Mucosa of descending colon (tissue), 3 donors: ENCODE measurements around the gene TTC33. TPM values are rescaled to one million over a fixed set of nuclear protein-coding genes. Genes with fewer than 3 reads are reported as not detected.
A peak's percentile ranks its signal among the peaks of the same experiment; 100 is the strongest.

Experiments used
- ATAC-seq: fragments of 200-7000 bp; cut with Tn5 transposase; one replicate; pipeline ENCODE4 v1.9.1; 2020; ENCODE audit warnings: mild to moderate bottlenecking, moderate library complexity
- DNase-seq, 3 donors: peaks; one replicate each; pipeline ENCODE4 v3.0.0-alpha.2; 2020
- H3K36me3 ChIP-seq: fragments of 200-600 bp; one replicate; pipeline ENCODE4 v1.8.0; 2021; ENCODE audit warnings: low read depth, mild to moderate bottlenecking
- H3K4me1 ChIP-seq: fragments of 200-600 bp; one replicate; pipeline ENCODE4 v1.8.0; 2021; ENCODE audit warnings: low read depth, mild to moderate bottlenecking
- H3K4me3 ChIP-seq: fragments of 200-600 bp; one replicate; pipeline ENCODE4 v1.8.0; 2021; ENCODE audit warnings: mild to moderate bottlenecking
- H3K9me3 ChIP-seq: fragments of 200-600 bp; one replicate; pipeline ENCODE4 v1.8.0; 2021; ENCODE audit warnings: mild to moderate bottlenecking
- CTCF ChIP-seq: fragments of 200-600 bp; IDR thresholded peaks from one replicate; pipeline ENCODE4 v1.8.0; 2022; ENCODE audit warnings: antibody characterized with exemption, mild to moderate bottlenecking
- intact Hi-C, 2 donors: fragments of 100-400 bp; cut with DNase I in 1 of 2; cut with micrococcal nuclease in 1 of 2; formaldehyde crosslinking; loops; one replicate each; pipeline versions ENCODE4 v1.11.0 to v1.11.1; 2022; cut with DNase I, micrococcal nuclease
- total RNA-seq, 3 donors: library from RNA; stranded (reverse); fragmentation: NEBNext Ultra II Directional in 2 of 3; extraction: Animal tissue kit (Norgen Biotek cat#: 25700) in 2 of 3; gene quantifications; one replicate each; pipeline versions ENCODE4 v1.2.1 to v1.2.4, GENCODE V29; 2021 to 2023
- donor health status: DM: no; HTN: no; CAD: no; lungs with moderate emphysema.
- donor health status: DM: no; HTN: no; CAD: no.
- donor health status: DM: no; HTN: yes; CAD: no.

Gene TTC33
- total RNA-seq, 3 donors from 2014 or later, result 15.1 to 22.6 (median 17.2) TPM

- Histone ChIP-seq H3K4me1 (no peaks in the 10 kb centered on the region), H3K9me3 (no peaks in the 10 kb centered on the region), H3K4me3 (no peak overlapping the region), H3K36me3 (no peaks in the 10 kb centered on the region)
- intact Hi-C loops, result no loop called here
- DNase-seq (peak in 1 of 3 donors; percentile 30), ATAC-seq (peak; percentile 55)
- no peak for TF ChIP-seq CTCF
These were observed 150.3 kb downstream of the TTC33 start for GRCh38 chr5:40605295-40605958.

GRCh38 chr5:40603378-40603777 is 152.4 kb downstream of the TTC33 start:
- intact Hi-C loops, result no loop called here
- ATAC-seq, result no peak
- TF ChIP-seq CTCF, result no peak
- Histone ChIP-seq H3K9me3 (no peaks in the 10 kb centered on the region), H3K36me3 (no peaks in the 10 kb centered on the region), H3K4me3 (no peak overlapping the region), H3K4me1 (no peaks in the 10 kb centered on the region)
- no peak for DNase-seq

GRCh38 chr5:40601198-40601868 is 154.4 kb downstream of the TTC33 start:
- DNase-seq (no peak), ATAC-seq (peak; percentile 25)

GRCh38 chr5:40600383-40600782 is 155.4 kb downstream of the TTC33 start:
- no peak for DNase-seq
- H3K36me3 ChIP-seq, result no peaks in the 10 kb centered on the region
- no peak for TF ChIP-seq CTCF
- intact Hi-C loops, result no loop called here
- H3K4me3 ChIP-seq, result no peak overlapping the region
- no peak for ATAC-seq
- no peaks in the 10 kb centered on the region for H3K4me1 ChIP-seq
- H3K9me3 ChIP-seq, result no peaks in the 10 kb centered on the region

More at GRCh38 chr5:40601198-40601868, 154.4 kb downstream of the TTC33 start:
- Histone ChIP-seq H3K36me3 (no peaks in the 10 kb centered on the region), H3K9me3 (no peaks in the 10 kb centered on the region), H3K4me3 (no peak overlapping the region), H3K4me1 (no peaks in the 10 kb centered on the region)
- no peak for TF ChIP-seq CTCF
- intact Hi-C loops, result no loop called here

- no peak for DNase-seq
- H3K36me3 ChIP-seq, result no peaks in the 10 kb centered on the region
- H3K4me1 ChIP-seq, result no peaks in the 10 kb centered on the region
- no peak overlapping the region for H3K4me3 ChIP-seq
- intact Hi-C loops, result no loop called here
- TF ChIP-seq CTCF, result no peak
- H3K9me3 ChIP-seq, result no peaks in the 10 kb centered on the region
- ATAC-seq, result no peak
These were observed 156.1 kb downstream of the TTC33 start for GRCh38 chr5:40599676-40600075.
